GM18508 (cell line): ENCODE results near the gene BACE1.
A peak's percentile ranks its signal among the peaks of the same experiment; 100 is the strongest.
"Not testable (repeated sequence)": the region's sequence is repeated elsewhere in the genome, so short reads cannot be mapped to it uniquely, and the experiment has no call there.

Source experiments
- ATAC-seq: cut with Tn5 transposase; IDR thresholded peaks from one replicate; pipeline ENCODE4 v1.9.1; 2021; ENCODE audit warnings: moderate number of reproducible peaks; ENCODE audit not compliant: insufficient read depth, unreplicated experiment

Gene BACE1

GRCh38 chr11:117316197-117316961 is at the start of gene BACE1:
Gene BACE1 (minus strand): TSS chr11:117316256. CDS start chr11:117315795, 461 bp downstream.
- ATAC-seq: no peak

DNA sequence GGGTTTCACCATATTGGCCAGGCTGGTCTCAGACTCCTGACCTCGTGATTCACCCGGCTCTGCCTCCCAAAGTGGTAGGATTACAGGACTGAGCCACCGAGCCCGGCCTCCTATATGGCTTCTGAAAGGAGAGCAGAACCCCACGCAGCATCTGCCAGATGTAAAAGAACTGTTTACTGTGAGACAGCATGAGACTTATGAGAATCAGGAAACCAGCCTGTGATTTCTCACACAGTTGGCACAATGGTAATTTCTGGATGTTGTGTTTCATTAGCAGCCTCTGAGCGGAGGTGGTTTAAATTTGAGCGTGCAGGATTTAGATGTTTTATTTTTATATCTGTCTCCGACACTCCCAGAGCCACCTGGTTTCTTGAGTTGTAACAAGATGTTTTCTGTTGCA is 45.4 kb upstream of the BACE1 start:
- ATAC-seq: no peak

DNA sequence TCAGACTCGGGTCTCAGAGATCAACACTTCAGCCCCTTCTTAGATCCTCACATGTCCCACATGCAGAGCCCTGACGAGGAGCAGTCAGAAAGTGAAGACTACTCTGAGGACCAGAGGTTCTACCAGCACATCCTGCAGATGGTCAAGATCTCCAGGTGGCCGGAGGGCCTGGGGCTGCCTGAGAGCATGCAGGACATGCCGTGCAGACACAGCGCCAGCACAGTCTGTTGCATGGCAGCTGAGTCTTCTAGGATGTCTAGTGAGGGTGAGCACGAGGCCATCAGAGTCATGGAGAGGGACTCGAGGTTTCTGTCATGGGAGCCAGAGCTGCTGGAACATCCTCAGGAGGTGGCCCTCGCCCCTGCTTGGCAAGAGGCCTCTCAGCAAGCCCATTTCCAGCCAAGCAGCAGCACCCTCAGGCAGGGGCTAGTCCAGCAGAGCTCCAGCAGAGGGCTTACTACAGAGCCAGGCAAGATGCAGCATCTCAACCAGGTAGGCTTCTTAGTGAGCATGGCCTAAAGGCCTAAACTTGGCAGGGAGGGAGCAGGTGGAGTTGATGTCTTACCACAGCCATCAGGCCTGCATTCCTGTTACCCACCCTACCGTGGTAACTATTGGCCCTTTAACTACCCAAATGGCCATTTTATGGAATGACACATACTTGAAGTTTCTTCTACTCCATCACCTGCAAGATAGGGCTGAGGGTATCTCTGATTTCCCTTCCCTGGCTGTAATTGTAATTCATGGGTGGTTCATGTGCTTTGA is 40.3 kb upstream of the BACE1 start:
- ATAC-seq: no peak

- no peak for ATAC-seq
Measured at GRCh38 chr11:117354550-117354949, 38.5 kb upstream of the BACE1 start.

DNA sequence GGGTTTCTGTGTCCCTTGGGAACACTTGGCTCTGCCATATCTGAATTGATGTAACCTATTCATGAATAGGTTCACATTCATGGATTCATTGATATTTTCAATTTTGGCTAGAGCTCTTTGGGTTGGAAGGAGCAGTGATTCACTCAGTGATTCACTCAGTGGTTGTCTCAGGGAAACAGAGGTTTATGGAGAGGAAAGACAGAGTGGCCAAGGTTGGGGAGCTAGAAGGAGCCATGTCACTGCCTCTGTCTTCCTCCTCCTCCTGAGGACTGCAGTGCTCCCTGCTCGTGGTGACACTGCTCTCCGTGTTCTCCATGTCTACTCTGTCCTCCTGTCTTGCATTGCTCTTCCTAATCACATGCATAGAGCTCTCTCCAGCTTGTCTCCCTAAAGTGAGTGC is 29.0 kb upstream of the BACE1 start:
- ATAC-seq: no peak

DNA sequence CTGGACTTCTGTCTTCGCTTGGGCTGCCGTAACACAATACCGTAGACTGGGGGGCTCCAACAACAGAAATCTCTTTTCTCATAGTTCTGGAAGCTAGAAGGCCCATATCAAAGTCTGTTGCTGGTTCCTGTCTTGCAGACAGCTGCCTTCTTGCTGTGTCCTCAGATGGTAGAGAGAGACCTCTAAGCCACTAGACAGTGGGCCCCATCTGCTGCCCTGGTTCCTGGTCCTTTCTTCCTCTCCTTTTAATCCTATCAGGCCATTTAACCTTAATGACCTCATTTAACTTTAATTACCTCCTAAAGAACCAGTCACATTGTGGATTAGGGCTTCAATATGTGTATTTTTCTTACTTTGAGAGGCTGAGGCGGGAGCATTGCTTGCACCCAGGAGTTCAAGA is 21.0 kb upstream of the BACE1 start:
- ATAC-seq: no peak

GRCh38 chr11:117335399-117335798 is 19.3 kb upstream of the BACE1 start:
- ATAC-seq: no peak

- ATAC-seq: no peak
Measured at GRCh38 chr11:117334896-117335295, 18.8 kb upstream of the BACE1 start.

DNA sequence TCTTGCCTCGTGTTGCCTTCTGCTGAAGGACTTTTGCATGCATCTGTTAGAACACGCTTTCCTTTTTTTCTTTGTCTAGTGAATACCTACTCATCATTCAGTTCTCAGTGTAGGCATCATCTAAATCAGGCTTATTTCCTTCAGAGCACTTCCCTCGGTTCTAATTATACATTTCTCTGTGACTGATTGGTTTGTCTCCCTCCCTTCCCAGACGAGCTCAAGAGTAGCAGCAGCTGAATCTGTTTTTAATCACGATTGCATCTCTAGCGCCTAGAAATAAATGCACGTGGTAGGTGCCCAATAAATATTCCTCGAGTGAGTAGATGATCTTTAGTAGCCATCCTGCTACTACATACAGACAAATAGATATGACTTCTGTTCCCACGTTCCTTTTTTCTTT is 17.9 kb upstream of the BACE1 start:
- no peak for ATAC-seq

DNA sequence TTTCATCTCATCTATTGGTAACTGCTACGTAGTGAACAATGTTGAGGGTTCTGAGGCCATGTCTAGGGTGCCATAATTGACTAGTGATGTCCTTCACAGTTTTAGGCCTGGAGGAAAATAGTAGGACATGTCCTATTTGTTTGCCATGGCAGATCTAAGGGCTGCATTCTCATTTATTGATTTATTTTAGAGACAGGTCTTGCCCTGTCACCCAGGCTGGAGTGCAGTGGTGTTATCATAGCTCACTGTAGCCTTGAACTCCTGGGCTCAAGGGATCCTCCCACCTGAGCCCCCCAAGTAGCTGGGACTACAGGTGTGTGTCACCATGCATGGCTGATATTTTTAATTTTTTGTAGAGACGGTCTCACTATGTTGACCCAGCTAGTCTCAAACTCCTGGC is 16.8 kb upstream of the BACE1 start:
- no peak for ATAC-seq

GRCh38 chr11:117328375-117329010 is 12.4 kb upstream of the BACE1 start:
- no peak for ATAC-seq

GRCh38 chr11:117327567-117328374 is 11.7 kb upstream of the BACE1 start, which contains the start of gene CEP164:
Gene CEP164 (plus strand): TSS chr11:117327854. CDS start chr11:117338587, 10,733 bp downstream.
- ATAC-seq: peak; percentile 72

GRCh38 chr11:117327255-117327566 is 11.2 kb upstream of the BACE1 start:
- not testable (repeated sequence) for ATAC-seq

DNA sequence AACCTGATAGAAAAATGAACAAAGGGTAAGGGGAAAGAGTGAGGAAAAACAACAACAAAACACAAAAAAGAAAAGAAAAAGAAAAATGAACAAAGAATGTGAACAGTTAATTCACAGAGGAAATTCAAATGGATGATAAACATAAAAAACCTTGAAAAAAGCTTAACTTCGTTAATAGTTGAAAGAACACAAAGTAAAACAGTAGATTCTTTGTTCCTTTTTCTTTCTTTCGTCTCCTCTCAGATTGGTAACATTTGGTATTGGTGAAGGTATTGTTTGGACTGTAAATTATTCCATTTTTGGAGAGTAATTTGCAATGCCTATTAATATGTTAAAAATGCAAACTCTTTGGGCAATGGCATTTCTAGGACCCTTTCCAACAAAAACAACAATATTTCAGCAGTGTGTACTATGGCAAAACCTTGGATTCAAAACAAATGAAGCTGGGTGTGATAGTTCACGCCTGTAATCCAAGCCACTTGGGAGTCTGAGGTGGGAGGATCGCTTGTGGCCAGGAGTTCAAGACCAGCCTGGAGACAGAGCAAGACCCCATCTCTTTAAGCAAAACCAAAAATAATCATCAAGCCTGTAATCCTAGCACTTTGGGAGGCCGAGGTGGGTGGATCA is 3.3 kb upstream of the BACE1 start:
- ATAC-seq: no peak

- ATAC-seq: no peak
Measured at GRCh38 chr11:117318738-117319137, 2.7 kb upstream of the BACE1 start.

GRCh38 chr11:117315285-117316196 is 515 bp downstream of the BACE1 start:
- no peak for ATAC-seq

DNA sequence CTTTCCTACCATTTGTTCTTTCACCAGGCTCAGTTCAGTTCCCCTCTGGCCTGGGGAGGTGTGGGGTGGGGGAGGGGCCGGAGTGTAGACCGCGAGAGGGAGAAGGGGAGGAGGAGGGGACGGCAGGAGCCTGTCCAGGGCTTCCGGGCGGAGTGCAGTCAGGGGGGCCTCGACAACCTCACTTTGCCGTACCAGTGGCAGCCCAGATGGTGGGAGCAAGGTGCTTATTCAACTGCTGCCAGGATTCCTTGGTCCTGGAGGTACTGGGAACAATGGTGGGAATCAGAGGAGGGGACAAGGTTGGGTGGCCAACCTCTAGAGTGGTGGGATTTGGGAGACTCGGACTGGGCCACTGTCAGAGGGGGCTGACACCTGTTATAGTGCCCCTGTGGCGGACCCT is 1.2 kb downstream of the BACE1 start:
- ATAC-seq: no peak

- no peak for ATAC-seq
Measured at GRCh38 chr11:117313828-117314768, 2.0 kb downstream of the BACE1 start.
